ENCODE results near the gene TAOK2.

GRCh38 chr16:30018731-30019158 lies 45.1 kb downstream of the TAOK2 start:
- TF ChIP-seq CTCF (IDR thresholded peaks at IDR 0.05) = no peak
- TF ChIP-seq POLR2A (IDR thresholded peaks at IDR 0.05) = no peak
- no peak for TF ChIP-seq POLR2AphosphoS5 (IDR thresholded peaks at IDR 0.05)
